ELR (cell line): ENCODE data around the gene ZCCHC3.

Experiments
- DNase-seq: peaks from one replicate; pipeline ENCODE4 v3.0.0-alpha.2; 2015; ENCODE audit warnings: low read depth

ZCCHC3 gene

GRCh38 chr20:346640-347316, 49.4 kb downstream of the ZCCHC3 start, which contains the start of gene NRSN2:
TSS of gene NRSN2 (plus strand) at chr20:347111. CDS start at chr20:349644, 2,533 bp downstream.
- DNase-seq: peak; percentile 73

DNA sequence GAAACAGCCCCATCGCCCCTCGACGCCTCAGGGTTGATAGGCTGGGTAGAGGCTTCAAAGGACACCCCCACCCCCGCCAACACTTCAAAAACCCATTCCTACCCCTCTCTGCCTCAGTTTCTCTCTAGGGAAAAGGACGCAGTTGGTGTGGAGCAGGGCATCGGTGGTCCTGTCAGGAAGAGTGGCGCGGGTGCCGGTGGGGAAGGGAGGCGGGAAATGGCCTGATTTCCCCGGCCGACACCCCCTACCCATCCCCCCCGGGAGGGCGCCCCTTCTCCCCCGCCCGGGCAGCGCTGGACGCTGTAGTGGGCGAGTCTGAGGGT, 49.9 kb downstream of the ZCCHC3 start:
- no peak for DNase-seq

- DNase-seq: peak; percentile 96
Measured at GRCh38 chr20:347640-348484, 50.5 kb downstream of the ZCCHC3 start.

DNA sequence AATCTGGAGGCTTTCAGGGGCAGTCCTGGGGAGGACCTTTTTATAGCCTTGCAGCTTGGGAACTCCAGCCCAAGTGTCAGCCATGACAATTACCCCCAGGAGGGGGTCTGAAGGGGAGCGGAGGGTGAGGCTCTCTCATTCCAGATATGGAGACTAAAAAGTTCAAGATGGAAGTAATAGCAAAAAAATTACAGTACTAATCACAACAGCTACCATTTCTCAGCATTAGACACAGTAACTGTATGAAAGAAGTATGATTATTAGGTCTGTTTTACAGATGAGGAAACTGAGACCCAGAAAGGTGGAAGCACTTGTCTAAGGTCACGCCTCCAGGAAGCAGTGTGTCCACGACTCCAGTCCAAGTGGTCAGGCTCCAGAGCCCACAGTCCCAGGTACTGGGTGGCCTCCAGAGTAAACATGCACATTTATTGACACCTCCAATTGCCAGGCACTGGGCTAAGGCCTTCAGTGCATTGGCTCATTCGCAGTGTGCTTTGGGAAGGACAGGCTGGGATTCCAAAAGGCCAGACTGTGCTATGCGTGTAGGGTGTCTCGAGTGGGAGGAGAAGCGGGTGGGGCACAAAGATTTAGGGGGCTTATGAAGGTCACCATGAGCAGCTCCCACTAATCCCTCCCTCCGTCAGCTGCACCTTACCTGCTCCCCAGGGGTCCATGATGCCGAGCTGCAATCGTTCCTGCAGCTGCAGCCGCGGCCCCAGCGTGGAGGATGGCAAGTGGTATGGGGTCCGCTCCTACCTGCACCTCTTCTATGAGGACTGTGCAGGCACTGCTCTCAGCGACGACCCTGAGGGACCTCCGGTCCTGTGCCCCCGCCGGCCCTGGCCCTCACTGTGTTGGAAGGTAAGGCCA, 51.8 kb downstream of the ZCCHC3 start:
- no peak for DNase-seq
